ENCODE data around the gene RNF133. TPM values are rescaled to one million over a fixed set of nuclear protein-coding genes. Genes with fewer than 3 reads are reported as not detected.
A peak's percentile ranks its signal among the peaks of the same experiment; 100 is the strongest.

Gene RNF133
- total and polyA plus RNA-seq, 10 of the 15 experiments (the other 5 are each of a cell fraction or from before 2014, with no cell fraction given): 0.05 TPM; not detected in 9

GRCh38 chr7:122746948-122747347 lies 48.0 kb upstream of the RNF133 start (continued):
- TF ChIP-seq, protein P1, sequence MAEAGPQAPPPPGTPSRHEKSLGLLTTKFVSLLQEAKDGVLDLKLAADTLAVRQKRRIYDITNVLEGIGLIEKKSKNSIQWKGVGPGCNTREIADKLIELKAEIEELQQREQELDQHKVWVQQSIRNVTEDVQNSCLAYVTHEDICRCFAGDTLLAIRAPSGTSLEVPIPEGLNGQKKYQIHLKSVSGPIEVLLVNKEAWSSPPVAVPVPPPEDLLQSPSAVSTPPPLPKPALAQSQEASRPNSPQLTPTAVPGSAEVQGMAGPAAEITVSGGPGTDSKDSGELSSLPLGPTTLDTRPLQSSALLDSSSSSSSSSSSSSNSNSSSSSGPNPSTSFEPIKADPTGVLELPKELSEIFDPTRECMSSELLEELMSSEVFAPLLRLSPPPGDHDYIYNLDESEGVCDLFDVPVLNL (IDR thresholded peaks at IDR 0.05; ENCODE audit: low read depth, low read length): no peak
- 0 out of 2 replicates have a peak, but pooled peaks have one; percentile 24 for TF ChIP-seq PKNOX1 (IDR thresholded peaks at IDR 0.05)
- peak; percentile 88 for TF ChIP-seq NR2F1 (conservative IDR thresholded peaks at IDR 0.05)
- peak; percentile 71 for TF ChIP-seq MEF2B (IDR thresholded peaks at IDR 0.05; ENCODE audit: partially characterized antibody, poor library complexity, severe bottlenecking)
- peak; percentile 90 for TF ChIP-seq DPF2 (IDR thresholded peaks at IDR 0.05)
- TF ChIP-seq RBBP5 (conservative IDR thresholded peaks at IDR 0.05): no peak

- no TSS peak for BruUV-seq (replicated peaks)
- DNase-seq (ENCODE audit: low read depth, low spot score) (no peak), ATAC-seq (no peak), FAIRE-seq (no peak)
- Histone ChIP-seq H3K9me3 (replicated peaks; ENCODE audit: control insufficient read depth, insufficient read depth, low read length) (no peaks in the 10 kb centered on the region), H3K27me3 (replicated peaks in 1 of 2; ENCODE audit: control insufficient read depth in 2 of 2, insufficient read depth in 2 of 2, low read length in 1 of 2) (no peaks in the 10 kb centered on the region), H3K4me3 (no peak overlapping the region), H3K36me3 (ENCODE audit: control insufficient read depth in 2 of 2, insufficient read depth in 2 of 2, low read length in 1 of 2) (no peaks in the 10 kb centered on the region), H3K9ac (ENCODE audit: control insufficient read depth, insufficient read depth, low read length) (no peak overlapping the region), H2AFZ (ENCODE audit: control insufficient read depth, low read depth, low read length) (no peak overlapping the region), H4K20me1 (ENCODE audit: control insufficient read depth, insufficient read depth) (no peaks in the 10 kb centered on the region), H3K4me1 (ENCODE audit: control insufficient read depth, insufficient read depth, low read length) (no peaks in the 10 kb centered on the region), H3K27ac (ENCODE audit: control insufficient read depth, insufficient read depth) (no peak overlapping the region), H3K79me2 (ENCODE audit: control insufficient read depth, insufficient read depth, low read length) (no peaks in the 10 kb centered on the region), H3K4me2 (ENCODE audit: control insufficient read depth, insufficient read depth) (no peak overlapping the region)
- ChIA-PET RAD21 (ENCODE audit: unreplicated experiment) (no interaction called here), SMC1A (ENCODE audit: uncharacterized antibody, unreplicated experiment) (interaction anchor here (0.9 to 1.7 kb wide), 2 partner anchors 21 to 24 kb away, joined by 3 to 4 read pairs; no protein-coding TSS in a partner anchor), CTCF (interaction anchor here (0.9 kb wide), 1 partner anchor 15 kb away, joined by 3 read pairs; no protein-coding TSS in a partner anchor), POLR2A (interaction anchor here (0.5 kb wide), 1 partner anchor 161 kb away, joined by 3 read pairs; no protein-coding TSS in a partner anchor)
- intact Hi-C loops (cut with micrococcal nuclease; ENCODE audit: unreplicated experiment) (no loop called here), in situ Hi-C loops (cut with MboI) (no loop called here)
- TF ChIP-seq TARDBP (IDR thresholded peaks at IDR 0.05; ENCODE audit: borderline replicate concordance) (no peak), CBFB (IDR thresholded peaks at IDR 0.05; ENCODE audit: low read depth) (no peak), BMI1 (IDR thresholded peaks at IDR 0.05; ENCODE audit: borderline replicate concordance) (no peak), PAX8 (IDR thresholded peaks at IDR 0.05) (no peak), FOXM1 (IDR thresholded peaks at IDR 0.05; ENCODE audit: low read depth, low read length) (no peak), SIN3A (IDR thresholded peaks at IDR 0.05; ENCODE audit: low read depth, low read length) (no peak), ZNF274 (IDR thresholded peaks at IDR 0.05; ENCODE audit: insufficient read depth, insufficient read length) (no peak), DPF2 (IDR thresholded peaks at IDR 0.05) (no peak), NRF1 (conservative IDR thresholded peaks at IDR 0.05; ENCODE audit: low read depth, low read length) (no peak), IKZF1 (conservative IDR thresholded peaks at IDR 0.05) (no peak)
- TF ChIP-seq, protein P2, sequence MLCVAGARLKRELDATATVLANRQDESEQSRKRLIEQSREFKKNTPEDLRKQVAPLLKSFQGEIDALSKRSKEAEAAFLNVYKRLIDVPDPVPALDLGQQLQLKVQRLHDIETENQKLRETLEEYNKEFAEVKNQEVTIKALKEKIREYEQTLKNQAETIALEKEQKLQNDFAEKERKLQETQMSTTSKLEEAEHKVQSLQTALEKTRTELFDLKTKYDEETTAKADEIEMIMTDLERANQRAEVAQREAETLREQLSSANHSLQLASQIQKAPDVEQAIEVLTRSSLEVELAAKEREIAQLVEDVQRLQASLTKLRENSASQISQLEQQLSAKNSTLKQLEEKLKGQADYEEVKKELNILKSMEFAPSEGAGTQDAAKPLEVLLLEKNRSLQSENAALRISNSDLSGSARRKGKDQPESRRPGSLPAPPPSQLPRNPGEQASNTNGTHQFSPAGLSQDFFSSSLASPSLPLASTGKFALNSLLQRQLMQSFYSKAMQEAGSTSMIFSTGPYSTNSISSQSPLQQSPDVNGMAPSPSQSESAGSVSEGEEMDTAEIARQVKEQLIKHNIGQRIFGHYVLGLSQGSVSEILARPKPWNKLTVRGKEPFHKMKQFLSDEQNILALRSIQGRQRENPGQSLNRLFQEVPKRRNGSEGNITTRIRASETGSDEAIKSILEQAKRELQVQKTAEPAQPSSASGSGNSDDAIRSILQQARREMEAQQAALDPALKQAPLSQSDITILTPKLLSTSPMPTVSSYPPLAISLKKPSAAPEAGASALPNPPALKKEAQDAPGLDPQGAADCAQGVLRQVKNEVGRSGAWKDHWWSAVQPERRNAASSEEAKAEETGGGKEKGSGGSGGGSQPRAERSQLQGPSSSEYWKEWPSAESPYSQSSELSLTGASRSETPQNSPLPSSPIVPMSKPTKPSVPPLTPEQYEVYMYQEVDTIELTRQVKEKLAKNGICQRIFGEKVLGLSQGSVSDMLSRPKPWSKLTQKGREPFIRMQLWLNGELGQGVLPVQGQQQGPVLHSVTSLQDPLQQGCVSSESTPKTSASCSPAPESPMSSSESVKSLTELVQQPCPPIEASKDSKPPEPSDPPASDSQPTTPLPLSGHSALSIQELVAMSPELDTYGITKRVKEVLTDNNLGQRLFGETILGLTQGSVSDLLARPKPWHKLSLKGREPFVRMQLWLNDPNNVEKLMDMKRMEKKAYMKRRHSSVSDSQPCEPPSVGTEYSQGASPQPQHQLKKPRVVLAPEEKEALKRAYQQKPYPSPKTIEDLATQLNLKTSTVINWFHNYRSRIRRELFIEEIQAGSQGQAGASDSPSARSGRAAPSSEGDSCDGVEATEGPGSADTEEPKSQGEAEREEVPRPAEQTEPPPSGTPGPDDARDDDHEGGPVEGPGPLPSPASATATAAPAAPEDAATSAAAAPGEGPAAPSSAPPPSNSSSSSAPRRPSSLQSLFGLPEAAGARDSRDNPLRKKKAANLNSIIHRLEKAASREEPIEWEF (IDR thresholded peaks at IDR 0.05; ENCODE audit: insufficient replicate concordance, low read depth, low read length): no peak
Observed at GRCh38 chr7:122743211-122743610, 44.3 kb upstream of the RNF133 start.
